ENCODE results near the gene KAZN.

DNA sequence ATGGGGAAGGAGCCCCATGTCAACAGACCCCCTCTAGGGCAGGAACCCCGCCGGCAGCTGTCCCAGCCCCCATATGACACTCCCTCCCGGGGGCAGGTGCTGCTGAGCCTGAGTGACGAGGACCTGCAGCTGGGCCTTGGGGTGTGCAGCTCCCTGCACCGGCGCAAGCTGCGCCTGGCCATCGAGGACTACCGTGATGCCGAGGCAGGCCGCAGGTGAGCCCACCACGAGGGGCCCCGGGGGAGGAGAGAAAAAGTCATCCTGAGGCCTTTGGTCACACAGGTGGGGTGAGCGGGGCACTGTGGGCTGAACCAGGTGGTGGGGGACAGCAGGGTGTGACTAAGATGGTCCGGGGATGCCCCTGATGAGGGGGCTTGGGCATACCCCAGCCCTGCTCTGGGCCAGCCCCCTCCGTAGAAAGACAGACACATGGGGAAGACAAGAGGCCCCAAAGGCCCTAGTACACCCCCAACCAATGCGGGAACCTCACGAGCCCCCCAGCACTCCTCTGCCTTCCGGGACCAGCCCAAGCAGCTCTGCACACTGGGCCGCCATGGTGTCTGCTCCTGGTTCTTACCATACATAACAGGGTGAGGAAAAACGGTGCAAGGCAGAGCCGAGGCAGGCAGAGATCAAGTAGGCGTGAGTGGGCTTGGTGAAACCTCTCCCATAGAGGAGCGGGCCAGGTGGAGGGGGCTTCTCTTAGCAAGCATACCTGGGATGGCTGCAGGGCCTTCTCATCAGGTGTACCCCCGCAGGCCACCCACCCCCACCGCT lies 496.4 kb downstream of the KAZN start:
- TF ChIP-seq CTCF (IDR thresholded peaks at IDR 0.05) (no peak), E2F6 (IDR thresholded peaks at IDR 0.05; ENCODE audit: borderline replicate concordance, low read depth) (no peak), RAD21 (conservative IDR thresholded peaks at IDR 0.05 in 1 of 2, IDR thresholded peaks at IDR 0.05 in 1 of 2) (no peak)

Measured in A549 (cell line).